Peyer's patch (tissue), 4 donors: Measurements from ENCODE around the gene KRTAP9-9.

Experiments
- CTCF ChIP-seq, 6 experiments: fragments of 450-650 bp in 4 of 6; fragments of 200-600 bp in 2 of 6; sonication (generic) in 1 of 6; IDR thresholded peaks; one replicate each; pipeline ENCODE4 v1.5.1; 2017 to 2019; ENCODE audit warnings: antibody characterized with exemption in 6 of 6, mild to moderate bottlenecking in 3 of 6, moderate library complexity in 1 of 6
- POLR2A ChIP-seq, 2 donors: fragments of 450-650 bp; IDR thresholded peaks; one replicate each; pipeline ENCODE4 v1.5.1; 2017; ENCODE audit warnings: antibody characterized with exemption in 2 of 2, mild to moderate bottlenecking in 2 of 2, moderate library complexity in 2 of 2

- TF ChIP-seq CTCF (IDR thresholded peaks at IDR 0.05) (no peak), POLR2A (IDR thresholded peaks at IDR 0.05) (no peak)
Measured at GRCh38 chr17:41302981-41303380, 47.8 kb downstream of the KRTAP9-9 start.
